Gastroesophageal sphincter (tissue), 3 donors: ENCODE measurements around the gene SF3B2.

ENCODE experiments used
- EP300 ChIP-seq: sonication (generic); formaldehyde crosslinking; IDR thresholded peaks from one replicate; pipeline ENCODE4 v1.6.1; 2017; ENCODE audit warnings: antibody characterized with exemption, mild to moderate bottlenecking
- POLR2A ChIP-seq, 2 donors: fragments of 450-650 bp; IDR thresholded peaks; one replicate each; pipeline ENCODE4 v1.6.1; 2017; ENCODE audit warnings: antibody characterized with exemption in 2 of 2, mild to moderate bottlenecking in 2 of 2, moderate library complexity in 1 of 2
- POLR2AphosphoS5 ChIP-seq: sonication (generic); formaldehyde crosslinking; IDR thresholded peaks from one replicate; pipeline ENCODE4 v1.6.1; 2017; ENCODE audit warnings: antibody characterized with exemption
- TF ChIP-seq, protein P1 (sequence below), 4 experiments: fragments of 200-600 bp in 2 of 4; fragments of 450-650 bp in 2 of 4; sonication (generic) in 1 of 4; IDR thresholded peaks; one replicate each; pipeline ENCODE4 v1.5.1; 2017 to 2019; ENCODE audit warnings: antibody characterized with exemption in 4 of 4, mild to moderate bottlenecking in 2 of 4, moderate library complexity in 2 of 4

DNA sequence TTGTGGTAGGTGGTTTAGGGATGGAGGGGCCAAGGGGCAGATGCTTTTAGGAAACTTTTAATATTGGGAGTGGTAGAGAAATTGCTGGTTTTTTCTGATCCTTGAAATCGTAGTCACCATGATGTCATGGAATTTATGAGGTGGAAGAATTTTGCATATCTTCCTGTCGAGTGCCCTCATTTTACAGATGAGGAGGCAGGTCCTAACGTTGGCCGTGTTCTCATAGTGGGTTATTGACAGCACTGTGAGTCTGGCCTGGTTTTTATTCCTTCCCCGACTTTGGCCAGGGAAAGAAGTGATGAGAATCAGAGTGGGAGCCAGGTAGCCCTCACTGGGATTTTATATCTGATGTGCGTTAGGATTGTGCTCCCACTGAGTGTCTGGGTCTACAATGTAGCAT is 9.1 kb downstream of the SF3B2 start:
- TF ChIP-seq, protein P1, sequence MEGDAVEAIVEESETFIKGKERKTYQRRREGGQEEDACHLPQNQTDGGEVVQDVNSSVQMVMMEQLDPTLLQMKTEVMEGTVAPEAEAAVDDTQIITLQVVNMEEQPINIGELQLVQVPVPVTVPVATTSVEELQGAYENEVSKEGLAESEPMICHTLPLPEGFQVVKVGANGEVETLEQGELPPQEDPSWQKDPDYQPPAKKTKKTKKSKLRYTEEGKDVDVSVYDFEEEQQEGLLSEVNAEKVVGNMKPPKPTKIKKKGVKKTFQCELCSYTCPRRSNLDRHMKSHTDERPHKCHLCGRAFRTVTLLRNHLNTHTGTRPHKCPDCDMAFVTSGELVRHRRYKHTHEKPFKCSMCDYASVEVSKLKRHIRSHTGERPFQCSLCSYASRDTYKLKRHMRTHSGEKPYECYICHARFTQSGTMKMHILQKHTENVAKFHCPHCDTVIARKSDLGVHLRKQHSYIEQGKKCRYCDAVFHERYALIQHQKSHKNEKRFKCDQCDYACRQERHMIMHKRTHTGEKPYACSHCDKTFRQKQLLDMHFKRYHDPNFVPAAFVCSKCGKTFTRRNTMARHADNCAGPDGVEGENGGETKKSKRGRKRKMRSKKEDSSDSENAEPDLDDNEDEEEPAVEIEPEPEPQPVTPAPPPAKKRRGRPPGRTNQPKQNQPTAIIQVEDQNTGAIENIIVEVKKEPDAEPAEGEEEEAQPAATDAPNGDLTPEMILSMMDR (IDR thresholded peaks at IDR 0.05): no peak
- no peak for TF ChIP-seq POLR2A (IDR thresholded peaks at IDR 0.05)
- no peak for TF ChIP-seq POLR2AphosphoS5
- TF ChIP-seq EP300: no peak
